ENCODE results near the gene LPP.
A peak's percentile ranks its signal among the peaks of the same experiment; 100 is the strongest.

The LPP gene

GRCh38 chr3:188385295-188385694, 231.3 kb downstream of the LPP start:
- DNase-seq (ENCODE audit: low read depth in 1 of 2, low spot score in 1 of 2) = peak; percentile 15 to 55
- in situ Hi-C loops (cut with HindIII; ENCODE audit: low pct_unique_long_range_greater_than_20kb, low sequenced_read_pairs) = no loop called here
- no peak for TF ChIP-seq JUND (IDR thresholded peaks at IDR 0.05; ENCODE audit: low read depth)

DNA sequence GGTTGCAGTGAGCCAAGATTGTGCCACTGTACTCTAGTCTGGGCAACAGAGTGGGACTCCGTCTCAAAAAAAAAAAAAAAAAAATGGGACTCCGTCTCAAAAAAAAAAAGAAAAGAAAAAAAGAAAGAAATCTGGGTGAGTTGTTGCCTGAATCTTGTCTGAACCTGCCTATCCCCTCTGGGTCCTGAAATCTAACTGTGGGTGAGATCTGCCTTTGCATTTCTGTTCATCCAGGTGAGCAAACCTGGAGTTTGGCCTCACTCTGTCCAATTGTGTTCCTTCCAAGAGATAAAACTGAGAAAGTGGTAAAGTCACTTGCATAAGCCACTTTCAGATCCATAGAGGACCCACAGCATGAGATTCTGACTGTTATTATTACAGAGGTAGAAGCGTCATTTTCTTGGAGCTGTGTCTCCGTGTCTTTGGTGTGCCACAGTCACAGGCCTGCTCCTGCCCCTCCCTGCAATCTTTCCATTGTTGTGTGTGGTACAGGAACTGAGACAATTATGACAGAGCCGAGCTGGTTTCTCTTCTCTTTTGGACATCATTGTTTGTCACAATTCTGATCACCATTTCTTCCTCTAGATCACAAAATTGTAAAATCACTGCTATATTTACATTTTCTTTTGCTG, 235.9 kb downstream of the LPP start:
- no peak for DNase-seq (ENCODE audit: low read depth in 1 of 2, low spot score in 1 of 2)
- in situ Hi-C loops (cut with HindIII; ENCODE audit: low pct_unique_long_range_greater_than_20kb, low sequenced_read_pairs) = no loop called here

GRCh38 chr3:188390343-188390718, 236.4 kb downstream of the LPP start:
- TF ChIP-seq JUND (IDR thresholded peaks at IDR 0.05; ENCODE audit: low read depth) = no peak
- in situ Hi-C loops (cut with HindIII; ENCODE audit: low pct_unique_long_range_greater_than_20kb, low sequenced_read_pairs) = no loop called here
- DNase-seq (ENCODE audit: low read depth in 1 of 2, low spot score in 1 of 2) = no peak

More for the DNA sequence above, 235.9 kb downstream of the LPP start:
- no peak for TF ChIP-seq JUND (IDR thresholded peaks at IDR 0.05; ENCODE audit: low read depth)

DNA sequence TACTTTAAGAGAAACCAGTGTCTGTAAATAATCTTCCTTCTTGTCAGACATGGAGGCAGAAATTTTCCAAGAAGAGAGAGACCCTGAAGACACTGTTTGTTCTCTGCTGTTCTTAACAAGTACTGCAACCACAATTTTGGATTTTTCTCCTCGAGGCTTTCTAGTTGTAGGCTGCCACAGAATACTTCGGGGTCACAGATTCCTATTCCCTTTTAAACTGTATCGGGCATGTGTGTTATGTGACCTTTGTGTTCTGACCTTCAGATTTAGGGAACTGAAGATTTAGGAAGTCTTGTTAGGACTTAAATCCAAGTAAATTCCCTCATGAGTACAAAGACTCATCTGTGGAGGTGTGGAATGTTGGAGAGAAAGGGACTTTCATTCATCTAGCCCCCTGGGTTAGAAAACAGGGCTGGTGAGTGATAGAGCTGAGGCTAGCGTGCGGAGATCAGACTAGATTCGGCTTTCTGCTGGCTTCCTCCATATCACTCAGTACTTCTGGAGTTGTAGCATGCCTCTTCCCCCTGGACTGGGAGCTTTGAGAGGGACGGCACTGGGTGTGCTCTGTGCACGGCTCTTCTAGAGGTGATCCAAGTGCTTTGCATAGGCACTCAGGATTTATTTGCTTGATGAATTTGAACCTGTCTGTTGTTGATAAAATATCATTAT, 237.0 kb downstream of the LPP start:
- no peak for DNase-seq (ENCODE audit: low read depth in 1 of 2, low spot score in 1 of 2)
- in situ Hi-C loops (cut with HindIII; ENCODE audit: low pct_unique_long_range_greater_than_20kb, low sequenced_read_pairs) = no loop called here
- no peak for TF ChIP-seq JUND (IDR thresholded peaks at IDR 0.05; ENCODE audit: low read depth)

- no peak for DNase-seq (ENCODE audit: low read depth in 1 of 2, low spot score in 1 of 2)
- no peak for TF ChIP-seq JUND (IDR thresholded peaks at IDR 0.05; ENCODE audit: low read depth)
- in situ Hi-C loops (cut with HindIII; ENCODE audit: low pct_unique_long_range_greater_than_20kb, low sequenced_read_pairs) = no loop called here
Observed at GRCh38 chr3:188391592-188391991, 237.6 kb downstream of the LPP start.

DNA sequence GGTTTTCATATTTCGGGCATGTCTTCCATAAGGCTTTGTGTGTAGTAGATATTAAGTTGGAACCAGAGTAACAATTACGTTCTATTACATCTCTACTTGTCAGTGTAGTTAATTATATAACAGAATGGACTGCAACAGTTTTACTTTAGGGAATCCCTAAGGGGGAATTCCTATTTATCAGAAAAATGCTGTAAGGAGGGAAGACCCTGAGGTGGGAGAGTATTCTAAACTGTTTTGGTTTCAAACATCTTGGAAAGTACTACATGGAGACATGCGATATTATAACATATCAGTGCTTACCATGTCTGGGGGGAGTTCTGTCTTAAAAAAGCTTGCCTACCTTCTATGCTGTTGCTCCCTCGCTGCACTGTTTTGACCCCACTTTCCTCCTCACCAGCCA, 238.1 kb downstream of the LPP start:
- no peak for DNase-seq (ENCODE audit: low read depth in 1 of 2, low spot score in 1 of 2)
- in situ Hi-C loops (cut with HindIII; ENCODE audit: low pct_unique_long_range_greater_than_20kb, low sequenced_read_pairs) = no loop called here
- no peak for TF ChIP-seq JUND (IDR thresholded peaks at IDR 0.05; ENCODE audit: low read depth)

- in situ Hi-C loops (cut with HindIII; ENCODE audit: low pct_unique_long_range_greater_than_20kb, low sequenced_read_pairs) = no loop called here
- no peak for DNase-seq (ENCODE audit: low read depth in 1 of 2, low spot score in 1 of 2)
- TF ChIP-seq JUND (IDR thresholded peaks at IDR 0.05; ENCODE audit: low read depth) = no peak
Observed at GRCh38 chr3:188394623-188395022, 240.7 kb downstream of the LPP start.

GRCh38 chr3:188396251-188396650, 242.3 kb downstream of the LPP start:
- in situ Hi-C loops (cut with HindIII; ENCODE audit: low pct_unique_long_range_greater_than_20kb, low sequenced_read_pairs) = no loop called here
- DNase-seq (ENCODE audit: low read depth in 1 of 2, low spot score in 1 of 2) = no peak
- TF ChIP-seq JUND (IDR thresholded peaks at IDR 0.05; ENCODE audit: low read depth) = no peak

GRCh38 chr3:188396900-188397299, 242.9 kb downstream of the LPP start:
- no peak for TF ChIP-seq JUND (IDR thresholded peaks at IDR 0.05; ENCODE audit: low read depth)
- in situ Hi-C loops (cut with HindIII; ENCODE audit: low pct_unique_long_range_greater_than_20kb, low sequenced_read_pairs) = no loop called here
- DNase-seq (ENCODE audit: low read depth in 1 of 2, low spot score in 1 of 2) = no peak

GRCh38 chr3:188397766-188398705, 244.1 kb downstream of the LPP start:
- TF ChIP-seq JUND (IDR thresholded peaks at IDR 0.05; ENCODE audit: low read depth) = no peak
- in situ Hi-C loops (cut with HindIII; ENCODE audit: low pct_unique_long_range_greater_than_20kb, low sequenced_read_pairs) = no loop called here
- DNase-seq (ENCODE audit: low read depth in 1 of 2, low spot score in 1 of 2) = no peak

- in situ Hi-C loops (cut with HindIII; ENCODE audit: low pct_unique_long_range_greater_than_20kb, low sequenced_read_pairs) = no loop called here
- DNase-seq (ENCODE audit: low read depth in 1 of 2, low spot score in 1 of 2) = no peak
- no peak for TF ChIP-seq JUND (IDR thresholded peaks at IDR 0.05; ENCODE audit: low read depth)
Observed at GRCh38 chr3:188400494-188401243, 246.7 kb downstream of the LPP start.

GRCh38 chr3:188401244-188401993, 247.5 kb downstream of the LPP start:
- TF ChIP-seq JUND (IDR thresholded peaks at IDR 0.05; ENCODE audit: low read depth) = no peak
- DNase-seq (ENCODE audit: low read depth in 1 of 2, low spot score in 1 of 2) = no peak
- in situ Hi-C loops (cut with HindIII; ENCODE audit: low pct_unique_long_range_greater_than_20kb, low sequenced_read_pairs) = no loop called here
